Pulmonary artery endothelial cell (primary cell): ENCODE data around the gene PARP16. TPM values are rescaled to one million over a fixed set of nuclear protein-coding genes. Genes with fewer than 3 reads are reported as not detected.
A peak's percentile ranks its signal among the peaks of the same experiment; 100 is the strongest.

Experiments used
- DNase-seq: peaks from one replicate; pipeline ENCODE4 v3.0.0-alpha.2; 2011; ENCODE audit warnings: low read depth, low spot score
- total RNA-seq: library from RNA; depleted of rRNA; stranded (reverse); fragments of >200 nt; gene quantifications from 2 replicates; pipeline ENCODE4 v1.2.3, GENCODE V29; 2014

PARP16 gene
- total RNA-seq, 1 donor from 2014 or later, result 1.8 TPM

- DNase-seq, result no peak
Observed at GRCh38 chr15:65311760-65312159, 25.1 kb upstream of the PARP16 start.

DNA sequence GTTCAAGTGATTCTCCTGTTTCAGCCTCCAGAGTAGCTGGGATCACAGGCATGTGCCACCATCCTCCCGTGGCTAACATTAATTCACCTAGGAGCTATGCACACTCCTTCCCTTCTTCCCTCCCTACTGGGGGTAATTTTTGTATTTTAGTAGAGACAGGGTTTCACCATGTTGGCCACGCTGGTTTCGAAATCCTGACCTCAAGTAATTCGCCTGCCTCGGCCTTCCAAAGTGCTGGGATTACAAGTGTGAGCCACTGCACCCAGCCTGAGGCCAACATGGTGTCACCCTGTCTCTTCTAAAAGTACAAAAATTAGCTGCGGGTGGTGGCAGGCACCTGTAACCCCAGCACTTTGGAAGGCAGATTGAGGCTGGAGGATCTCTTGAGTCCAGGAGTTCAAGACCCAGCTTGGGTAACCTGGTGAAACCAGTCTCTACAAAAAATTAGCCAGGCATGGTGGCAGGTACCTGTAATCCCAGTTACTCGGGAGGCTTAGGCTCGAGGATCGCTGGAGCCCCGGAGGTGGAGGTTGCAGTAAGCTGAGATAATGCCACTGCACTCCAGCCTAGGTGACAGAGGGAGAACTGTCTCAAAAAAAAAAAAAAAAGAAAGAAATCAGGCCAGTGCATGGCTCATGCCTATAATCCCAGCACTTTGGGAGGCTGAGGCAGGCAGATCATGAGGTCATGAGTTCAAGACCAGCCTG, 23.9 kb upstream of the PARP16 start:
- DNase-seq, result no peak

GRCh38 chr15:65309882-65310418, 23.3 kb upstream of the PARP16 start:
- DNase-seq, result no peak

GRCh38 chr15:65307978-65308377, 21.3 kb upstream of the PARP16 start:
- DNase-seq, result no peak

DNA sequence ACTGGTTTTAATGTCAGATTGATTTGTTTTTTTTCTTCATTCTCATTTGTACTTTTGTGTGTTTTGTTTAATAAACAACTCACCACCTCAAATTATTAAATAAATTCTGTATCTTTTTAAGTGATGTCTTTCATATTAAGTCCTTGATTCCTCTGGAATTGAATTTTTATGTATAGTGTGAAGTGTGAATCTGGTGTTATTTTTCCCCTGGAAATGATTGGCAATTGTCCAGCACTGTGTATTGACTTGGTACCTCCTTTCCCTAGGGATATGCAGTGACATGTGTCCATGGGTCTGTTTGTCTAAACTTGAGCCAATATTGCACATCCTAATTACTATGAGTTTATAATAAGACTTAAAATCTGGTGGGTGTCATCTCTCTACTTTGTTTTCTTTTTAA, 19.9 kb upstream of the PARP16 start:
- DNase-seq, result no peak

- no peak for DNase-seq
Observed at GRCh38 chr15:65305776-65306175, 19.1 kb upstream of the PARP16 start.

- DNase-seq, result no peak
Observed at GRCh38 chr15:65305150-65305758, 18.6 kb upstream of the PARP16 start.

DNA sequence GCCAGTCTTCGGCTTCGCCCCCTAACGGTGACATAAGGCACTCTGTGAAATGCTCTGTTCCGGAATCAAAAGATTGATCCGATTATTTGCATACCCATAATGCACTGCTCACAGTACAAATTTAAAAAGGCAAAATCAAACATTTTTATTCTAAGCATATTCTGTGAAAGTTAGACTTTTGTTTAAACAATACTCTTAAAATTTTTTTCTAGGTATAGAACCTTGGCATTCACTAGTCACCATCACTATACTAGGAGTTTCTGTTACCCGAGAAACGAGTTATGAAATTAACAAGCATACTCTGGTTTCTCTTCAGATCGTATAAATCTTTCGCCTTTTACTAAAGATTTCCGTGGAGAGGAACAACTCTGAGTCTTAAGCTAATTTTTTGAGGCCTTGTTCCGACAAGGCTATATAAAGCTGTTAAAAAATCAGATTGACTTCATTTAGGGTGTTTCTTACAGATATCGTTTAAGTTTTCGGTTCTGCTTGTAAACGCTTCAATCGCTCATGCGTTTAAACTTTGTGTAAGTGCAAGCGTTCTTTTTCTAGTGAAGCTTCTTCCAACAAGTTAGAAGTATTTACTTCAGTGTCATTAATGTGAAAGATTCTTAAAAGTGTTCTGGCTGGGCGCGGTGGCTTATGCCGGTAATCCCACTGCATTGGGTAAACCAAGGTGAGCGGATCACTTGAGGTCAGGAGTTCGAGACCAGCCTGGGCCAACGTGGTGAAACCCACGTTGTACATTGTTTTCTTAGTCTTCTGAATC, 17.9 kb upstream of the PARP16 start, which contains the start of gene RNU5B-1:
Gene RNU5B-1 (plus strand): TSS at position 297 of the 769 bp plus-strand sequence.
- peak; percentile 66 for DNase-seq

DNA sequence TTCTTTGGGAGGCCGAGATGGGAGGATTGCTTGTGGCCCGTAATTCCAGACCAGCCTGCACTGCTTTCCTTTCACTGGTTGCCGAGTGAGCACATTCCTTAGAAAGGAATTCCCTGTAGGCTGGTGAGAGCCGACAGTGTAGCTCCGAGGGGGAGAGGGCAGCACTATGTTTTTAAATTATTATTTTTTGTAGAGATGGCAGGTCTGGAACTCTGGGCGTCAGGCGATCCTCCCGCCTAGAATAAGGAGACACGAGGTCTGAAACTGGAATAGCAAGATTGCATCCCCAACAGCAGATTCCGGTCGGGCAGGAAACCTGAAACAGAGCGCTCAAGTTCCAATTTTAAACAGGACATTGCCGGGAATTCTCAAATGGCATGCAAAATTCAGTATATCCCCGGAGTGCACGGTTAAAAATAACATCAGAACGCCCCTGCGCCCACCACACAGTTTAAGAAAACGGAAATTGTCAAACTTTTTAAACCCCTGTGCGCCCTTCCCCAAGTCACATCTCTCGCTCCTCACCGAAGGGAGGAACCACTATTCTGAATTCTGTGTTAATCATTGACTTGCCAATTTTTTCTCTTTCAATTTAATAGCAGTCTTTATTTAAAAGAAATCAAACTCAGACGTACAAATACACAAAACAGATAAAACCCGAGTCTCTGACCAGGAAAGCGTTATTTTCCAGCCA, 17.2 kb upstream of the PARP16 start:
- no peak for DNase-seq

DNA sequence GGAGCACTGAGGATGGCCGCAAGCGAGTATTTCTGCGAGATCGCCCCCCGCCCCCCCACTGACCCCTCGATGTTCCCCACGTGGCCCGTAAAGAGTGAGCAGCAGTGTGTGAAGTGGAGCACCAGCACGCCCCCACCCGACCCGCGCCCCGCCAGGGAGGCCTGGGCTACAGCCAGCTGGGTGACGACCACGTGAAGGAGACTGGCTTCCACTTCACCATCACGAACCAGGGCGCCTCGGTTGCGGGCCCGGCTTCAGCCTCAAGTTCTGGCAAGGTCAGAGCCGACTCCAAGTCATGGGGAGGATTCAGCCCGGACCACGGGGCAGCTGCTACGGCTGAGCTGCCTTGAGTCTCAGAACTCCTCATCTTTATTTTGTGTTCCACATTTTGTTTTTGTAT, 15.4 kb upstream of the PARP16 start:
- no peak for DNase-seq

- no peak for DNase-seq
Observed at GRCh38 chr15:65300924-65301441, 14.3 kb upstream of the PARP16 start.

DNA sequence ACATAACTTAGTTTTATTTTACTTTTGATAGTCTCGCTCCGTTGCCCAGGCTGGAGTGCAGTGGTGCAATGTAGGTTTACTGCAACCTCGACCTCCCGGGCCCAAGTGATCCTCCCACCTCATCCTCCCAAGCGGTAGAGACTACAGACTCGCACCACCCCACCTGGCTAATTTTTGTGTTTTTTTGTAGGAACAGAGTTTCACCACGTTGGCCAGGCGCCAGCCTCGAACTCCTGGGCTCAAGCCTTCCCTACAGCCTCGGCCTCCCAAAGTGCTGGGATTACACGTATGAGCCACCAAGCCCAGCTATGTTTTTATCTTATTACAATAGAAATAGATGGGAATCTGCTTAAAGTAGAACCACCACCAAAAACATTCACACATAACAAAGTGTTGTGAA, 12.0 kb upstream of the PARP16 start:
- no peak for DNase-seq

- DNase-seq, result no peak
Observed at GRCh38 chr15:65292938-65293518, 6.3 kb upstream of the PARP16 start.

DNA sequence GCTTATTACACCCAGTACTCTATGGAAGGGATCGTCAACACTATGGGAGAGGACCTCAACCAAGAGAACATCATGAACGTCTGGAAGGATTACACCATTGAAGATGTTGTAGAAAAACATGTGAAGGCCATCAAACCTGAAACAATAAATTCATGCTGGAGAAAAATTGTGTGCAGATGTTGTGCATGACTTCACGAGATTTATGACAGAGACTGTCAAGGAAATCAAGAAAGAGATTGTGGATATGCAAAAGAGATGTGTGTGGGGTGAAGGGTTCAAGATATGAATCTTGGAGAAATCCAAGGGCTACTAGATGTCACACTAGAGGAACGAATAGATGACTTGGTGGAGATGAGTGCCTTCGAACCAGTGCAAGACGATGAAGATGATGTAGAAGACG, 3.5 kb upstream of the PARP16 start:
- no peak for DNase-seq

DNA sequence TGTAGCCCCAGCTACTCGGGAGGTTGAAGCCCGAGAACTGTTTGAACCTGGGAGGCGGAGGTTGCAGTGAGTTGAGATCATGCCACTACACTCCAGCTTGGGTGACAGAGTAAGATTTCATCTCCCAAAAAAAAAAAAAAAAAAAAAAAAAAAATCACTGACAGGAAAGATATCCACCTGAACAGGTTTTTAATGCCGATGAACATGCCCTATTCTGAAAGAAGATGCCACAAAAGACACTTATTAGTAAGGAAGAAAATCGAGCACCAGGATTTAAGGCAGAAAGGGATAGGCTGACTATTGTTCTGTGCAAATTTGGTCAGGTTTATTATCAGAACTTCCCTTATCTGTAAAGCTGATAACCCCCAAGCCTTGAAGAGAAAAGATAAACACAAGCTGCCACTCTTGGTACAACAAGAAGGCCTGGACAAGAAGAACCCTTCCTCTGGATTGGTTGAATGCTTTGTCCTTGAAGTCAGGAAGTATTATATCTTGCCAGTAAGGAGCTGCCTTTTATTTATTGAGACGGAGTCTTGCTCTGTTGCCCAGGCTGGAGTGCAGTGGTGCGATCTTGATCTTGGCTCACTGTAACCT, 2.7 kb upstream of the PARP16 start:
- no peak for DNase-seq

DNA sequence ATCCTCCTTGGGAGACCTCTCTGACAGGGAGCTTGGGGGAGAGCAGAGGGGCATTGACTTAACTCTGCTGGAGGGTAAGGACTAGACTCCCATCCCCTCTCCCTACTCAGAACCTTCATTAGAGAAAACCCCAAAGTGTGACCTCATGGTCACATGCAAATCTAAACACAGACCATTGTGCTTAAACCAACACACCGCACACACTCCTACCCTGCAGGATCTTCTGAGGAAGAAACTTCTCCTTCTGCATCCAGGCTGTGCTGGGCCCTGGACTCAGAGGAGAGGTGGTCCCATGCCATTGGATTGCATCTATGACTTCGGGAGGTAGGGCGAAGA, 805 bp upstream of the PARP16 start:
- no peak for DNase-seq

GRCh38 chr15:65286069-65286703, 497 bp downstream of the PARP16 start:
- DNase-seq, result no peak

GRCh38 chr15:65285291-65286068, 1.2 kb downstream of the PARP16 start:
- DNase-seq, result no peak

- DNase-seq, result no peak
Observed at GRCh38 chr15:65278480-65278879, 8.2 kb downstream of the PARP16 start.
